Esophagus muscularis mucosa (tissue), 4 donors: Measurements from ENCODE around the gene SKI.

ENCODE experiments used
- CTCF ChIP-seq, 3 experiments: fragments of 200-600 bp in 2 of 3; fragments of 450-650 bp in 1 of 3; sonication (generic) in 2 of 3; IDR thresholded peaks; one replicate each; pipeline ENCODE4 v1.5.1; 2017 to 2019; ENCODE audit warnings: antibody characterized with exemption in 3 of 3, mild to moderate bottlenecking in 2 of 3, moderate library complexity in 1 of 3
- EP300 ChIP-seq: sonication (generic); formaldehyde crosslinking; IDR thresholded peaks from one replicate; pipeline ENCODE4 v1.6.1; 2017; ENCODE audit warnings: antibody characterized with exemption
- POLR2A ChIP-seq: fragments of 450-650 bp; IDR thresholded peaks from one replicate; pipeline ENCODE4 v1.6.1; 2017; ENCODE audit warnings: antibody characterized with exemption, moderate library complexity, mild to moderate bottlenecking, low read depth
- POLR2AphosphoS5 ChIP-seq, 2 donors: sonication (generic); formaldehyde crosslinking; IDR thresholded peaks; one replicate each; pipeline ENCODE4 v1.6.1; 2017; ENCODE audit warnings: antibody characterized with exemption in 2 of 2

- TF ChIP-seq CTCF (IDR thresholded peaks at IDR 0.05) (no peak), EP300 (no peak), POLR2A (no peak), POLR2AphosphoS5 (IDR thresholded peaks at IDR 0.05) (no peak)
Observed at GRCh38 chr1:2196901-2197638, 31.0 kb upstream of the SKI start.
